Measurements from ENCODE around the gene XAB2.
A peak's percentile ranks its signal among the peaks of the same experiment; 100 is the strongest.

XAB2 gene

DNA sequence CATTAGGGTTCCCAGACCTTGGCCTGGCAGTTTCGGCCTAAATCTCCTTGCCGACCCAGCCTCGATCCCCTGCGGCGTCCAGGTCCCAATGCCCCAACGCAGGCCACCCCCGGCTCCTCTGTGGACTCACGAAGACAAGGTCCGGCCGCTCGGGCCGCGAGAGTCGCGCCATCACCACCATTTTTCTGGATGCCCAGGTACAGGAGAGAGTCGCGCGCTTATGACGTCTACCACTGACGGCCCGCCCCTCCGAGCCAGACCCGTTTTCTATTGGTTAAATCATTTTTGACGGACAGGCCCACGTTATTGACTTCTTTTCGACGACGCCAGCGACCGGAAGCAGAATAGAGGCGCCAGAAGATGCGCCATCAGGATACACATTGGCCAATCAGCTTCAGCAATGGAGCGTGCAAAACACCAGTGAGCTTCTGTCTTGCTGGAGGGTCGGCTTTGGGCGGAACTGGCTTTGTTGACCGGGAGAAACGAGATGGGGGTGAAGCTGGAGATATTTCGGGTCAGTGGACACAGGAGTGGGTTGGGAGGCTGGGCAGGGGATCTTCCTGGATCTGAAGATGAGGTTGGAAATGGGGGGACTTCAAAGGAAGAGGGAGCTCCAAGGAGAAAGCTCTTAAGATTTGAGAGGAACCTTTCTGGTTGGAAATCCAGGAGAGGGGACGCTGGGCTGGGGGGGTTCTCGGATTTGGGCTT is at the start of gene XAB2, which contains the start of gene PET100:
TSS of gene XAB2 (minus strand) at position 199 of the 708 bp plus-strand sequence. CDS start at position 181, 18 bp downstream.
TSS of gene PET100 (plus strand) at position 447 of the 708 bp plus-strand sequence. CDS start at position 488, 41 bp downstream.
- Histone ChIP-seq H4K20me1 (ENCODE audit: low read depth, low read length) (no peaks in the 10 kb centered on the region), H3K4me3 (ENCODE audit: insufficient read depth, low read length, poor library complexity, severe bottlenecking) (peak within 1 kb of the TSS; percentile 98), H3K27me3 (ENCODE audit: low read length) (no peaks in the 10 kb centered on the region), H2AFZ (ENCODE audit: low read depth, low read length, severe bottlenecking) (peak within 1 kb of the TSS; percentile 40), H3K4me2 (ENCODE audit: low read depth, low read length, poor library complexity, severe bottlenecking) (peak within 1 kb of the TSS; percentile 97), H3F3A (ENCODE audit: insufficient read depth) (no peaks in the 10 kb centered on the region), H3K9me2 (replicated peaks; ENCODE audit: insufficient read depth, low read length) (no peaks in the 10 kb centered on the region), H3K36me3 (ENCODE audit: low read length) (no peaks in the 10 kb centered on the region), H3K79me2 (ENCODE audit: insufficient read depth, low read length) (peaks cover 42% of the 10 kb centered on the region), H3K9me3 (ENCODE audit: insufficient read depth, low read length) (no peaks in the 10 kb centered on the region), H3K27ac (ENCODE audit: low read depth, low read length) (no peak within 1 kb of the TSS), H3K9ac (ENCODE audit: low read length) (peak within 1 kb of the TSS; percentile 91)
- TF ChIP-seq EZH2phosphoT487 (conservative IDR thresholded peaks at IDR 0.05; ENCODE audit: low read length): no peak
- TF ChIP-seq, protein P1, sequence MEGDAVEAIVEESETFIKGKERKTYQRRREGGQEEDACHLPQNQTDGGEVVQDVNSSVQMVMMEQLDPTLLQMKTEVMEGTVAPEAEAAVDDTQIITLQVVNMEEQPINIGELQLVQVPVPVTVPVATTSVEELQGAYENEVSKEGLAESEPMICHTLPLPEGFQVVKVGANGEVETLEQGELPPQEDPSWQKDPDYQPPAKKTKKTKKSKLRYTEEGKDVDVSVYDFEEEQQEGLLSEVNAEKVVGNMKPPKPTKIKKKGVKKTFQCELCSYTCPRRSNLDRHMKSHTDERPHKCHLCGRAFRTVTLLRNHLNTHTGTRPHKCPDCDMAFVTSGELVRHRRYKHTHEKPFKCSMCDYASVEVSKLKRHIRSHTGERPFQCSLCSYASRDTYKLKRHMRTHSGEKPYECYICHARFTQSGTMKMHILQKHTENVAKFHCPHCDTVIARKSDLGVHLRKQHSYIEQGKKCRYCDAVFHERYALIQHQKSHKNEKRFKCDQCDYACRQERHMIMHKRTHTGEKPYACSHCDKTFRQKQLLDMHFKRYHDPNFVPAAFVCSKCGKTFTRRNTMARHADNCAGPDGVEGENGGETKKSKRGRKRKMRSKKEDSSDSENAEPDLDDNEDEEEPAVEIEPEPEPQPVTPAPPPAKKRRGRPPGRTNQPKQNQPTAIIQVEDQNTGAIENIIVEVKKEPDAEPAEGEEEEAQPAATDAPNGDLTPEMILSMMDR (IDR thresholded peaks at IDR 0.05; ENCODE audit: insufficient read depth, low read length, poor library complexity, severe bottlenecking): no peak

DNA sequence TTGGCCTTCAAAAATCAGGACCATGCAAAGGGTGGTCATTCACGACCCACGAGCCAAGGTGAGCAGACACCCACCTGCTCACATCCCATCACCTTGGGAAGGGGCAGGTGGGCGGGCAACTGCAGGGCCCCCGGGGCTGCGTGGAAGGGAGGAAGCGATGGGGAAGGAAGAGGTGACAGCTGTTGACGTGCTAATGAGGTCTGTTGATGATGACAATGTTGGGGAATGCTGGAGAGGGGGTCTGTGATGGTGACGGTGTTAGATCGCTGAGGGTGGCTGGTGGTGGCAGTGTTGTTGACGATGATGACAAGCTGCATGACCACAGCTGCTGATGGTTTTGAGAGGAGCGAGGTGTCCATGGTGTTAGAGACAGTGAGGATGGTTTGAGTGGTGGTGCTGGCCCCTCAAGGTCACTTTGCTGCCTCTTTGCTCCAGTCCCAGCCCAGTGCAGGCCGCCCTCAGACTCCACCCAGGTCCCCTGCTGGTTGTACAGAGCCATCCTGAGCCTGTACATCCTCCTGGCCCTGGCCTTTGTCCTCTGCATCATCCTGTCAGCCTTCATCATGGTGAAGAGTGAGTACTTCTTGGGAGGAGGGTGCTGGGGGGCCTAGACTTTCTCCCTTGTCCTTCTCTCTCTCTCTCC is 48.4 kb upstream of the XAB2 start:
- TF ChIP-seq, protein P1 (IDR thresholded peaks at IDR 0.05; ENCODE audit: insufficient read depth, low read length, poor library complexity, severe bottlenecking): no peak
- TF ChIP-seq EZH2phosphoT487 (conservative IDR thresholded peaks at IDR 0.05; ENCODE audit: low read length): no peak
- Histone ChIP-seq H3K4me2 (ENCODE audit: low read depth, low read length, poor library complexity, severe bottlenecking) (no peak overlapping the region), H3K36me3 (ENCODE audit: low read length) (no peaks in the 10 kb centered on the region), H3F3A (ENCODE audit: insufficient read depth) (no peaks in the 10 kb centered on the region), H3K4me3 (ENCODE audit: insufficient read depth, low read length, poor library complexity, severe bottlenecking) (no peak overlapping the region), H3K9ac (ENCODE audit: low read length) (no peak overlapping the region), H3K79me2 (ENCODE audit: insufficient read depth, low read length) (0 out of 2 replicates have a peak, but pooled peaks cover 6% of the 10 kb centered on the region), H4K20me1 (ENCODE audit: low read depth, low read length) (no peaks in the 10 kb centered on the region), H3K9me2 (replicated peaks; ENCODE audit: insufficient read depth, low read length) (no peaks in the 10 kb centered on the region), H2AFZ (ENCODE audit: low read depth, low read length, severe bottlenecking) (no peak overlapping the region), H3K9me3 (ENCODE audit: insufficient read depth, low read length) (no peaks in the 10 kb centered on the region), H3K27me3 (ENCODE audit: low read length) (no peaks in the 10 kb centered on the region), H3K27ac (ENCODE audit: low read depth, low read length) (no peak overlapping the region)

DNA sequence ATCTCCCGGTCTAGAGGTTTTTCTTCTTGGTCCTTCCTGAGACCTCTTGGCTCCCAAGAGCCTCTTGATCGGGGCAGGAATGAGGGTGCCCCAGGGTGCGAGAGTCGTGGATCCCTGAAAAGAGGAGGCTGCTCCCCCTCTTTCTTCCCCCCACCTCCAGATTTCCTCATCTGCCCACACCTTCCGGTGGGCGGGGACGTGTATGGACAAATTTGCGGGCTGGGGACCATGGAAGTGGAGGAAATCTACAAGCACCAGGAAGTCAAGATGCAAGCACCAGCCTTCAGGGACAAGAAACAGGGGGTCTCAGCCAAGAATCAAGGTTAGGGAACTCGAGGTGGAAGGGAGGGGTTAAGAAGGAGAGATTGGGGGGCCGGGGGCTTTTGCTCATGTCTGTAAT is 47.5 kb upstream of the XAB2 start, which contains the start of gene MCEMP1:
TSS of gene MCEMP1 (plus strand) at position 237 of the 400 bp plus-strand sequence. CDS start at position 268, 31 bp downstream.
- no peaks in the 10 kb centered on the region for H3K9me3 ChIP-seq (ENCODE audit: insufficient read depth, low read length)
- TF ChIP-seq, protein P1 (IDR thresholded peaks at IDR 0.05; ENCODE audit: insufficient read depth, low read length, poor library complexity, severe bottlenecking): no peak
- no peak for TF ChIP-seq EZH2phosphoT487 (conservative IDR thresholded peaks at IDR 0.05; ENCODE audit: low read length)
- no peaks in the 10 kb centered on the region for H3K27me3 ChIP-seq (ENCODE audit: low read length)
- no peaks in the 10 kb centered on the region for H3F3A ChIP-seq (ENCODE audit: insufficient read depth)
- H3K4me2 ChIP-seq (ENCODE audit: low read depth, low read length, poor library complexity, severe bottlenecking): no peak within 1 kb of the TSS
- H3K36me3 ChIP-seq (ENCODE audit: low read length): no peaks in the 10 kb centered on the region
- H3K27ac ChIP-seq (ENCODE audit: low read depth, low read length): no peak within 1 kb of the TSS
- H4K20me1 ChIP-seq (ENCODE audit: low read depth, low read length): no peaks in the 10 kb centered on the region
- H3K4me3 ChIP-seq (ENCODE audit: insufficient read depth, low read length, poor library complexity, severe bottlenecking): no peak within 1 kb of the TSS
- H2AFZ ChIP-seq (ENCODE audit: low read depth, low read length, severe bottlenecking): no peak within 1 kb of the TSS
- no peaks in the 10 kb centered on the region for H3K9me2 ChIP-seq (replicated peaks; ENCODE audit: insufficient read depth, low read length)
- 0 out of 2 replicates have a peak, but pooled peaks cover 6% of the 10 kb centered on the region for H3K79me2 ChIP-seq (ENCODE audit: insufficient read depth, low read length)
- H3K9ac ChIP-seq (ENCODE audit: low read length): no peak within 1 kb of the TSS
